GM19238 (cell line): Measurements from ENCODE around the gene SCYGR3.

Experiments
- DNase-seq: peaks from one replicate; pipeline ENCODE4 v3.0.0; 2011; ENCODE audit warnings: low spot score; ENCODE audit not compliant: insufficient read length

Gene SCYGR3, protein sequence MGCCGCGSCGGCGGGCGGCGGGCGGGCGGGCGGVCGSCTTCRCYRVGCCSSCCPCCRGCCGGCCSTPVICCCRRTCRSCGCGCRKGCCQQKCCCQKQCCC

DNA sequence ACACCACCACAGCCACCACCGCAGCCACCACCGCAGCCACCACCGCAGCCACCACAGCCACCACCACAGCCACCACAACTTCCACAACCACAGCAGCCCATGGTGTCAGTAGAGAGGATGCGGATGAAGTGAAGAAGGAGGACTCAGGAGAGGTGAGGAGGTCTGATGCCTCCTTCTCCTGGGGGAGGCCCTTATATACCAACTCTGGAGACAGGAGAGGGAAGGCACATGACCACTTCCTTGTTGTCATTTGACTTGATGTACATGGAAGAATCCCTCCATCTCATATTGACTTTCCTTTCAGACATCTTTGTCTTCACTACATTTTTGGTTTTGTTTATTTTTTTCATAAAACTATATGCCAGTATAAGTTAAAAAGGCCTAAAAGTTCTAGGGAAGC, at the start of gene SCYGR3:
SCYGR3 (minus strand) TSS at position 101 of the 400 bp plus-strand sequence; CDS start at position 101, 0 bp downstream.
- no peak for DNase-seq

DNA sequence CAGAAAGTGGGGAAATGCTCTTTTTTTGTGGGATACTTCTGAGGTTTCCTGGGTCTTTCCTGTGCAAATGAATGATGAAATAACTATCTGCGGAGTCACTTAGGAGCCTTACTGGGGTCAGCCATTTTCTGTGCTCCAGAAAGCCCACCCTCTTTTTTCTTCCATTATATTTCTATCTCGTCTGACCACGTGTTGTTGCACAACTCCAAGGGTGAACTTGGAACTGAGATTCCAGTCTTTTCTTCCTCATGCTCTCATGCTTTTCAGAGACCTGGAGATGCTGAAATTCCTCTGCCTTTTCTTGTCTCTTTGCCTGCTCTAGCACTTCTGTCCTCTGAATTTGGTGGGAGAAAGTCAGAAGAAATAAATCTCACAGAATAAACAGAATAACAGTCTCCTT, 47.2 kb upstream of the SCYGR3 start:
- no peak for DNase-seq

DNA sequence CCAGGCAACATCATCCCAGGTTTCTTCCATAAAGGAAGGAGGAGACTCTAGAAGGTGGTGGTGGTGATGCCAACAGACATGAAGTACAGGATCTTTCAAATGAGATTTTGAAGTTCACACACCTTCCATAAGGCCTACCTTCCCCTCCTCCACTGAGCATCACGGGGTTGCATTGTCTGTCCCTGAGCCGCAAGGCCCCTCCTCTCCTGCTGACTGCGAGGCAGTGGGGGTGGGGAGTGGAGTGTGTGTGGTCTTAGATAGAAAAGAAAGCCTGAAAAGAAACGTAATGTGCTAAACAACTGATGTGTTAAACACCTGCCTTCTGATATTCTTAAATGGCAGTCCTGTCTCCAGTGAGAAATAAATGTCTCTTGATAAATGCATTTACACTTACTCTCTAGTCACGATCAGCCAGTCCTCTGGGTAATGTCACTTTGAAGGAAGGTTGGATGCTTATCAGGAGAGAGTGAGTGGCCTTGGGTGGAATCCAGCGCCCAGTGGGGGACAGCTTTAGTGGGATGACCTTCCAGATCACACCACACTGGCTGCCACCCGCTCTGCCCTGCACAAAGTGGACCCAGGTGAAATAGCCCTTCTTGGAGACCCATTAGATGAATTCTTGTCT, 46.5 kb upstream of the SCYGR3 start:
- DNase-seq: no peak

DNA sequence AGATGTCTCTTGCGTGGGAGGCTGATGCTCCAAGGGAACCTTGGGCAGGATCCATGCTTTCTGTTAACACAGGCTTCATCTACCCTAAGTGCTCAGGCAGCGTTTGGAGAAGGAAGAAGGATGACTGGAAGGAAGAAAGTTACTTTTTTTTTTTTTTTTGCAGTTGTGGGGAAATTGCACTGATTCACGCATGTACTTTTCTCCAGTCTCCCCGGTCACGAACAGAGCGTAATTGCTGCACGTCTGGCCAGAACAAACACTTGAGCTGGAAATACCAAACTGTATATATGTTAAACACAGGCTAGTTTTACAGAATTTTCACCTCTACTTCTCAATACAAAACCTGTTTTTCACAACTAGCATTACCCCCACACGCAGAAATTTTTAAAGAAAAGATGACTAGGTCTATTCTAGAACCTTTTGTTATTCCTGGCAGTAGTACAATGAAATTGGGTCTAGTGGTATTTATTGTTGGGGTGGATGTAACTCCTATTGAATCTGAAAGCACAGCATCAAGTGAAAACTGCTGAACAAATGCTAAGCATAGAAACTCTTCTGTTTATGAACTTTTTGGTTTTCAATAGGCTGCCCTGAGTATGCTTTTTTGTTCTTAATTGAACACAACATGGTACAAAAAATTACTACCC, 42.7 kb upstream of the SCYGR3 start:
- DNase-seq: no peak

DNA sequence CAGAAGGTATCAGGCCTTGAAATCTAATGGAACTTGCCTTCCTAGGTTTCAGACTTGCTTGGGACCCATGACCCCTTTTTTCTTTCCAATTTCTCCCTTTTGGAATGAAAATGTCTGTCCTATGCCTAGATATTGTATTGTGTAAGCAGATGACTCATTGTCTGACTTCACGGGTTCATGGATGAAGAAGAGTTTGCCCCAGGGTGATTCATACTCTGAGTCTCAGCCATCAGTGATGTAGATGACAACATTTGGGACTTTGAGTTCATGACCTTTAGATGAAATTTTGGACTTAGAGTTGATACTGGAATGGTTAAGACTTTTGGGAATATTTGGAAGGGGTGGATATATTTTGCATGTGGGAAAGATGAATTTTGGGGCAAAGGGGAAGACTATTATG, 40.8 kb upstream of the SCYGR3 start:
- DNase-seq: no peak

DNA sequence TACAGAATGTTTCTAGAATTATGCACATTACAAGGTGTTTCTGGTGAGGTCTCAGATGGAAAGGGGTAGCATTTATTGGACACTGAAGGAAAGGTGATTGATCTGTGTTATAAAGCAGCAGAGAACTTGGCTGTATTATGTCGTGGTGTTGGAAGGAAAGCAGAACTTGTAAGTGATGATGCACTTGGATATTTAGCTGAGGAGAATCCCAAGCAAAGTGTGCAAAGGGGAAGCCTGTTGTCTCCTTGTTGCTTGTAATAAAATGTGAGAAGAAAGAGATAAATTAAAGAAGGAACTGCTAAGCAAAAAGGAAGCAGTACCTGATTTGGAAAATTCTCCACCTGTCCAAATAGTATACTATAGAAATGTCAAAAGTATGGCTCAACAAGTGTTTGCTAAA, 39.8 kb upstream of the SCYGR3 start:
- no peak for DNase-seq

DNA sequence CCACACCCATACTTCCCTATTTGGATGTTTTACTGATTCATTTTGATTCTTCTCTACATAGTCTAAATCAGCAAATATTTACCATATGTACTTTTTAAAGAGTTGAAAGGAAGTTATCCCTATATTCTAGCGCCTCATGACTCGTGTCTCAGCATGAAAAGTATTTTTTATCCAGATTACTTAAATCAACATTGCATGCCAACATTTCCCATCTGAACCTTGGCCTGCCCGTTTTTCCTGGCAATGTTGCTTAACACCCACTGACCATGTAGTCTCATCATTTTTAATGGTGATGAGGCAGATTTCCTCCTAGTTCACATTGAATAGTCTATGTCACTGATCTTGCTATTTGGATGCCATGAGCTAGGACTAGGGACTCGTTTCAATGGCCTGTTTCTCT, 38.8 kb upstream of the SCYGR3 start:
- DNase-seq: no peak

DNA sequence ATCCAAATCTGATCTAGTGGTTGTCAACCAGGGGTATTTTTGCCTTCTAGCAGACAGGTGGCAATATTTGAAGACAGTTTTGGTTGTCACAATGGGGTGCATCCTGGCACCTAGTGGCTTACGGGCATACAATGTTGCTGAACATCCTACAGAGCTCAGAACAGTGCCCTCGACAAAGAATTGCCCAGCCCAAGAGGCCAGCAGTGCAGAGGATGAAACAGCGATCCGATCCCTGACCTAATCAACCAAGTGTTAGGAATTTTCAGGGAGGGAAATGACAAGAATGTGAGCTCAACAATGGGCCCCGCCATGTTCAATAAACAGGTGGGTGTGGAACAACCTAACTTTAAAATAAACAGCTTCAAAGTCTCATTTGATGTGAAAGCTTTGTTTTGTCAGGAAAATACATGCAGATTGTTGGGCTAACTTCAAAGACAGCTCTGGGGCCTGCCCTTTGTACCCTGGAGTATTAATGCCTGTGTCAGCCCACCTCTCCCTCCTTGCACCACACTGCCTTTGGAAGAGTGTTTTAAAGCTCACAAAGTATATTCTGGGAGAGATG, 29.4 kb upstream of the SCYGR3 start:
- no peak for DNase-seq

DNA sequence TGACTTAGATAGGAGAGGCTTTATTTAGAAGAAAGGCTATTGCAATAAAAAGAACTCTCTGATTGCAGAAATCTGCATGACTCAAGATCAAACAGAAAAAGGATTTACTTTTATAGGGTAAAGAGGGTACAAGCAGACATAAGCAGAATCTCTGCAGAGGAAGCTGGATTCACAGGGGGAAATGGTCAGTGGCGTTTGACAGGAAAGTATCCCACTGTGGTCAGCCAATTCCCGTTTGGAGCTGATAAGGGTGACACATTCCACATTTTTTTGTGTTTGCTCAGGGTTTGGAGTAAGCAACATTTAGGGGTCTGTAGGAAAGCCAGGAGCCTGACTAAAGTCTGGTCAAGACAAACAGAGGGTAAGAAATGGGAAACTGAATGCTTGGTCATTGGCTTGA, 28.0 kb upstream of the SCYGR3 start:
- DNase-seq: no peak

DNA sequence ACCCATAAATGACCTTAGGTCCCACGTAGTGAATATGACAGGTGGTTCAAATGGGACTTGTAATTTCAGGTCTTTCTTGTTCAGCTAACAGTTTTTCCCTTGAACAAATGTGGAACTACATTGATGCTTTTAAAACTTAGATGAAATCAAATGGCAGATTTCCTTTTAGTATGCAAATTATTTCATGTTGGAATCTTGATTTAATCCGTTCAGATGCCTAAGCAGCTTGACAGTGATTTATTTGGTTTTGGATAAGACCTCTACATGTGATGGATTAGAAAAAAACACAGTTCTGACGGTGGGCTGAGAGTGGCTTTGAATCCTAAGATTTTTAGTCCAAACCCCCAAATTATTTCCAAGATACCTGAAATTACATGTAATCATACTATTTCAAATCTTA, 19.6 kb upstream of the SCYGR3 start:
- no peak for DNase-seq

DNA sequence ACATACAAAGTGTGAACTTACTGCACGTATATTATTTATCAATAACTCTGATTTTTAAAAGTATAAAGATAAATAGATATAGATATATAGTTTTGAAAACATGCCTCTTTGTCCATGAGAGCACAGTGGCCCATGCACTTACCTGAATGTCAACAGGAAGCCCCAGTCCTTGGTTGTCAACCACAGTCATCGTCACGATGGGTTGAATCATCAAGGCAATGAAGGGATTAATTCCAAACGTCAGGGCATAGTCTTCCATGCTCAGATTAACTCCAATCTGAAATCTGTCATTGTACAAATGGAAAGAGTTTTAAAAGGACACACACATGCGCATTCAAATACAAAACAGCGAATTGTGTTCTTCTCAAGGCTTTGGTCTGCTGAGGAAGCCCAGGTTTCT, 18.2 kb upstream of the SCYGR3 start:
- DNase-seq: no peak

DNA sequence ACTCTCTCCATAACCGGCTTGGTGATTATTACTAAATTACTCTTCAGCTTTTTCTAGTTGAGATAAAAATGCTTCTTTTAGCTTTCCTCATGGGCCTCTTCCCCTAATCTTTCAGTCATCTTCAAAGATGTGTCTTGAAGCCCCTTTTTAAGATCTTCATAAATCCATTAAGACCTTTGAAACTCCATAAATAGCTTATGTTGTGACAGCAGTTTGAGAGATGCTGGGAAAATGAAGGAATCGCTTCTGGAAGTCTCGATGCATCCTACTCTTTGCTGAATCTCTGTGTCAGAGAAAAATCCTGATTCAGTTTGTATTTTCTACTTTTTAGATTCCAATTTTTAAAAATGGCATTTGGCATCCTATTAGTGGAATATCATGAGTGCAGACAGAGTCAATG, 15.7 kb upstream of the SCYGR3 start:
- no peak for DNase-seq

DNA sequence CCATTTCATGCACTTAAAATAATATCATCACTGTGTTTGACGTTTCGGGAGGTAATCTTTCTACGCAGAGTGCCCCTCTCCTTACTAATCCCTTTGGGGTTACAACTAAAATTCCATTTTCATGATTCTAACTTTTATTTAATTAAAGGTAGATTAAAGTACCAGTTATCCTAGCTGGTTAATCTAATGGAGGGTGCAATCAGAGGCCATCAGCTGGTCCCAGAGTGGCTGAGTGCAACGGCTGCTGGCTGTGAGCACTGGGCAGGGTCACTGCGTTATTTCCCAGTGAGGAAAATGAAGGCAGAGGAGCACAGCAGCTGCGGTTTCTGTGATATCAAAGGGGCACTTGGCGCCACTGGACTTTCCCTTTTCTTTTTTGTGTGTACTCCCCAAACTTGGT, 14.8 kb upstream of the SCYGR3 start:
- no peak for DNase-seq

DNA sequence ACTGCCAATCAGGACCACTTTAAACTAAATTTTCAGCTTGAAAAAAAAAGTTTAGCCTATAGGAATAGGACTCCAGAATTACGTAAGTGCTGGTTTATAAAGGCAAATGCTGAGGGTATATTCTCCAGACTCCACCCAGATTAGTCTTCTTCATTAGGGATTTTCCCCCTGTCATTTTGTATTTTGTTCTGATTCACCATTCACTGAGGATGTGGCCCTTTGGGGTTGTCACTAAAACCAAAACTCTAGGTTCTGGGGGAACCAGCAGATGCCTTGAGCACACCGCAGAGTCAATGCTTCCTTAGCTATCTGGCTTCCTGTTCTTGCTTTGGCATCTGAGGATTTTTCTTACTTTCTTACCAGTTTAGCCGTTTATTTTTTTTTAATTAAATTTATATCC, 13.1 kb upstream of the SCYGR3 start:
- no peak for DNase-seq

DNA sequence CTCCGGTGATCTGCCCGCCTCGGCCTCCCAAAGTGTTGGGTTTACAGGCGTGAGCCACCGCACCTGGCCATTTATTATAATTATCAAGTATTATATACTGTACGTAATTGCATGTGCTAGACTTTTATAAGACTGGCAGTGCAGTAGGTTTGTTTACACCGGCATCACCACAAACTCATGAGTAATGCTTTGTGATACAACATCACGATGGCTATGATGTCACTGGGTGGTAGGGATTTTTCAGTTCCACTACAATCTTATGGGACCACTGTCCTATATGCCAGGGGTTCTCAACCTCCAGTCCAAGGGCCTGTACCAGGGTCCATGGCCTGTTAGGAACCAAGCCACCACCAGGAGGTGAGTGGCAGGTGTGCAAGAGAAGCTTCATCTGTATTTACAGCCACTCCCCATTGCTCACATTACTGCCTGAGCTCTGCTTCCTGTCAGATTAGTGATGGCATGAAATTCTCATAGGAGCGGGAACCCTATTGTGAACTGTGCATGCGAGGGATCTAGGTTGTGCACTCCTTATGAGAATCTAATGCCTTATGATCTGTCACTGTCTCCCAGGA, 12.0 kb upstream of the SCYGR3 start:
- DNase-seq: no peak

DNA sequence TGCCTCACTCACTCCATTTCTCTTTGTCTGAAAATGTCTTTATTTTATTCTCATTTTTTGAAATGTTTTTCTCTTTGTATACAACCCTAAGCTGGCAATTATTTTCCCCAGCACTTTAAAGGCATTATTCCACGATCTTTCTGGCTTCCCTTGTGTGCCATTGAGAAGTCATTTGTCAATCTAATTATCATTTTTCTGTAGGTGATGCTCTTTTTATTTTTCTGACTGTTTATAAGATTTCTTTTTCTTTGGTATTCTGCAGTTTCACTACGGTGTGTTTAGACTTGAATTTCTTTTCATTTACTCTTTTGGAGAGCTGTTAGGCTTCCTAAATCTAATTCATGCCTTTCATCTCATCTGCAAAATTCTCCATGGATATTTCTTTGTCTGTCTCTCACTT, 10.8 kb upstream of the SCYGR3 start:
- no peak for DNase-seq

DNA sequence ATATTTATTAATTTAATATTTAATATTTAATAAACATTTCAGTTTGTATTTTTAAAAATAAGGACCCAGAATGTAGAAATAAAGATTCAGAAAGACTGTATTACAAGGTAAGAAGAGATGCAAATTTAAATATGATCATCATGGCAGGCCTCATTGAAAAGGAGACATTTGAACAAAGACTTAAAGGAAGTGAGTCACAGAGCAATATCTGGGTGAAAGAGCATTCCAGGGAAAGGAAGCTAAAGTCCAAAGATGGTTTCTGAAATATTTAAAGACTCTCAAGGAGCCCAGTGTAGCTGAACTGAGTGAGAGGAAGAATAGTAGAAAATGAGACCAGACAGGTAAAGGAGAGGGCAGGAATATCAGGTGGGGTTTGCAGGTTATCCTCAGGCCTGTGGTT, 8.6 kb upstream of the SCYGR3 start:
- no peak for DNase-seq

DNA sequence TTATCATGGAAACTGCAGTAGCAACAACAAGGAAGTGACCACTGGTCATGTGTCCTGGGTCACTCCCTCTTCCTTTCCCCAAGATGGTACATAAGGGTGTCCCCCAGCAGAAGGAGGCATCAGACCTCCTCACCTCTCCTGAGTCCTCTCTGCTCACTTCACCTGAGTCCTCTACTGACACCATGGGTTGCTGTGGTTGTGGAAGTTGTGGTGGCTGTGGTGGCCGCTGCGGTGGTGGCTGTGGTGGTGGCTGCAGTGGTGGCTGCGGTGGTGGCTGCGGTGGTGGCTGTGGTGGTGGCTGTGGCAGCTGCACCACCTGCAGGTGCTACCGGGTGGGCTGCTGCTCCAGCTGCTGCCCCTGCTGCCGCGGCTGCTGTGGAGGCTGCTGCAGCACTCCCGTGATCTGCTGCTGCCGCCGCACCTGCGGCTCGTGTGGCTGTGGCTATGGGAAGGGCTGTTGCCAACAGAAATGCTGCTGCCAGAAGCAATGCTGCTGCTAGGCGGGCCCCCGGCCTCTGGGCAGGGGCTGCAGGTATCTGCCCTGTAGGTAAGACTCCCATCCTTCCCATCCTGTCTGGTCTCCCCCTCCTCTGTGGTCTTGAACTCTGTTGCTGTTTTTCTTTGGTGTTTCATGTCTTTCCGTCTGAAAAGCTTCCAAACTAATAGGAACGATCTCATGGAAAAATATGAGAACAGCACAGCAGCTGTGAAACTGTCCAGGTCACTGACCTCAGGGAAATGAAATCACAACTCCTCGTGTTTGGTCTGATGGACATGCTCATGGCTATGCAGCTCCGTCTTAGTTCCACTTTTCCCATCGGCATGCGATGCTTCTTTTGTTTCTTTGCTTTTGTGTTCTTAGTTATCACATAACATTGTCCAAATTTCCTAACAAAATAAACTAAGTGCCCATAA, 2.9 kb upstream of the SCYGR3 start, which contains the start of gene SCYGR4:
SCYGR4 (plus strand) TSS at position 183 of the 915 bp plus-strand sequence; CDS start at position 183, 0 bp downstream.
- DNase-seq: no peak

DNA sequence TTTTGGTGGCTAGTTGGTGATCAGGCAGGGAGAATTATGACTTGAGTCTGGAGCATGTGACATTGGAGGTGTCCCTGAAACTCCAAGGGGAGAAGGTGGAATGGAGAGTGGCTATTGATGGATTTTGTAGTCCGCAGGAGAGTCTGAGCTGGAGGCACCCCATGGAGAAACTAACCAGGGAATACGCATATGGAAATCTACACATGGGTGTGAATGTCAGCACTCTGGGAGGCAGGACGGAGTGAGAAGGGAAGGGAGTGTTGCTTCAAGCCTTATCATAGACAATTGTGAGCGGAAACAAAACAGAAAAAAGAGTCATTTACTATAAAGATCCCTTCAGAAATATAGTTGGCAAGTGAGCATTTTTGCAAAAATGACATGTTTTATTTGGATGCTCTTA, 2.0 kb upstream of the SCYGR3 start:
- DNase-seq: no peak

DNA sequence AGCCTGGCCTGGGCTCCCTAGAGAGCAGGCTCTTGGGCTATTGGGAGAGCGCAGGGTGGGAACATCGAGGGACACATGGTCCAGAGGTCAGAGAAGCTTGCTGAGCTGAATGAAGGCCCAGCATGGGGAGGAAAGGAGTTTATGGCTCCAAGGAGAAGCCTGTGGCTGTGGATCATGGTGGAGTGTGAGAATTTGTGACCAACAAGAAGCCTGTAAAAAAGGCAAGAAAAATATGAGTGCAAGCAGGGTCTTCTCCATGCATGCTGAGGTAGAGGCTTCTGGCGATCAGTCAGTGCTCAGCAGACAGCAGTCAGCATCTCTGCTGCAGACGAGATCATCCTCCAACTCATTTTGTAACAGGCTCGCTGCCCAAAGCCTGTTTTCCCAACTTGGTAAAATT, 1.3 kb upstream of the SCYGR3 start:
- DNase-seq: no peak

DNA sequence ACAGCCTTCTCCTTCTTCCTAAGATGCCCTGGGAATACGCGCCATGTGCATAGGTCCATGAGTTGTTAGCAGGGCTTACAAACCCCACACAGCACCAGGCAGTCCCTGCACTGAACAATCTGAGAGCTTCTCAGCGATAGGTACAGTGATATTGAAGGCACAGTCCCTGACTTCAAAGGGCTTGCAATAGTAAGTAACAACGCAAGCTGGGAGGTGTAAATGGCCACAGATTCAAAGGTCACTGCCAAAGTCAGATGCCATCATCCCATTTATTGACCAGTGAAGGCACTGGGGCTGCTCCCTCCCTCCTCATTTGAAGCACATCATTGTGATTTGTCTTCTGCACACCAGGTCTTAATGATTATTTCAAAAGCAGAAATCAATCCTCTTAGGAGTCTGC, 541 bp upstream of the SCYGR3 start:
- DNase-seq: no peak
